Measurements from ENCODE around the gene NID1. TPM values are rescaled to one million over a fixed set of nuclear protein-coding genes. Genes with fewer than 3 reads are reported as not detected.
A peak's percentile ranks its signal among the peaks of the same experiment; 100 is the strongest.

The NID1 gene
- total and polyA plus RNA-seq, 2 of the 4 experiments (the other 2 are of a cell fraction) = 21.9 to 83.3 TPM

GRCh38 chr1:236067854-236068454 lies 3.1 kb upstream of the NID1 start:
- Histone ChIP-seq H3K4me3 (ENCODE audit: insufficient read depth, low read depth, low read length) (no peak overlapping the region), H3K27ac (ENCODE audit: insufficient read depth, low read length) (no peak overlapping the region), H3K56ac (ENCODE audit: extremely low read depth, insufficient read depth, low read length) (no peak overlapping the region), H2BK20ac (ENCODE audit: low read depth, low read length) (no peak overlapping the region), H4K8ac (ENCODE audit: low read depth in 2 of 2, low read length in 2 of 2) (no peak overlapping the region), H2AK5ac (ENCODE audit: low read depth, low read length) (no peak overlapping the region), H2BK5ac (ENCODE audit: low read depth, low read length, poor library complexity, severe bottlenecking) (no peak overlapping the region), H2AFZ (replicated peaks; ENCODE audit: low read length, poor library complexity) (no peak overlapping the region), H3K14ac (replicated peaks; ENCODE audit: low read depth, low read length) (no peak overlapping the region), H3K36me3 (ENCODE audit: control insufficient read depth, insufficient read depth, low read length) (no peaks in the 10 kb centered on the region), H3K9me3 (ENCODE audit: control insufficient read depth, insufficient read depth, low read length) (peaks cover 3% of the 10 kb centered on the region; the same call in 1 of the 2 replicates), H3K4me2 (ENCODE audit: low read depth, low read length) (peak overlapping the region; percentile 55), H3K79me1 (ENCODE audit: low read depth in 1 of 2, low read length in 2 of 2) (peaks cover 5 to 8% of the 10 kb centered on the region in 2 experiments), H3K27me3 (ENCODE audit: control insufficient read depth, insufficient read depth, low read length) (no peaks in the 10 kb centered on the region), H4K20me1 (ENCODE audit: insufficient read depth, low read length) (no peaks in the 10 kb centered on the region), H3K4ac (ENCODE audit: low read depth, low read length) (no peak overlapping the region), H2AK9ac (replicated peaks; ENCODE audit: low read depth, low read length, poor library complexity) (no peak overlapping the region), H2BK15ac (ENCODE audit: low read depth, low read length) (no peak overlapping the region), H3K9me1 (ENCODE audit: insufficient read depth, low read length) (no peaks in the 10 kb centered on the region), H3K9ac (ENCODE audit: low read depth, low read length) (no peak overlapping the region), H3K4me1 (ENCODE audit: control insufficient read depth, insufficient read depth, low read length) (peaks cover 3% of the 10 kb centered on the region; the same call in 1 of the 2 replicates), H2BK120ac (ENCODE audit: low read depth, low read length) (no peak overlapping the region), H3K18ac (ENCODE audit: low read depth, low read length) (no peak overlapping the region), H4K5ac (ENCODE audit: low read depth, low read length) (no peak overlapping the region), H3K23ac (ENCODE audit: low read depth, low read length) (no peak overlapping the region), H4K91ac (ENCODE audit: insufficient read depth, low read depth, low read length) (no peak overlapping the region)
- ChIA-PET CTCF (no interaction called here), POLR2A (ENCODE audit: unreplicated experiment) (no interaction called here)
- intact Hi-C loops (cut with micrococcal nuclease) = no loop called here
- dilution Hi-C loops (cut with HindIII; ENCODE audit: low sequenced_read_pairs, unreplicated experiment) = no loop called here
- DNase-seq (peak; percentile 79), ATAC-seq (ENCODE audit: low read depth) (0 out of 2 replicates have a peak, but pooled peaks have one; percentile 2)
- no CpG with 5 or more reads among the region's 12 CpGs for WGBS, 2 experiments (ENCODE audit: extremely low coverage in 2 of 2, insufficient read length in 1 of 2)
- TF ChIP-seq RAD21 (IDR thresholded peaks at IDR 0.05; ENCODE audit: low read length) = no peak
- no peak for TF ChIP-seq NFE2L2 (IDR thresholded peaks at IDR 0.05; ENCODE audit: low read depth, low read length)
- TF ChIP-seq FOS (IDR thresholded peaks at IDR 0.05; ENCODE audit: low read depth, low read length) = no peak
- peak; percentile 26; the same call in 1 of the 2 replicates for TF ChIP-seq CEBPB (IDR thresholded peaks at IDR 0.05; ENCODE audit: low read depth, low read length)
- no peak for TF ChIP-seq ELK1 (IDR thresholded peaks at IDR 0.05; ENCODE audit: borderline replicate concordance, low read depth, low read length)
- no peak for TF ChIP-seq POLR2A (IDR thresholded peaks at IDR 0.05; ENCODE audit: low read depth, low read length)
- BruUV-seq (replicated peaks) = no TSS peak
- in situ Hi-C loops (cut with MboI; ENCODE audit: low sequenced_read_pairs) = no loop called here
